ENCODE data around the gene SLC18B1. TPM values are rescaled to one million over a fixed set of nuclear protein-coding genes. Genes with fewer than 3 reads are reported as not detected.

Gene SLC18B1
- total RNA-seq, 6 donors from 2014 or later: 3.6 to 12.0 (median 6.2) TPM

DNA sequence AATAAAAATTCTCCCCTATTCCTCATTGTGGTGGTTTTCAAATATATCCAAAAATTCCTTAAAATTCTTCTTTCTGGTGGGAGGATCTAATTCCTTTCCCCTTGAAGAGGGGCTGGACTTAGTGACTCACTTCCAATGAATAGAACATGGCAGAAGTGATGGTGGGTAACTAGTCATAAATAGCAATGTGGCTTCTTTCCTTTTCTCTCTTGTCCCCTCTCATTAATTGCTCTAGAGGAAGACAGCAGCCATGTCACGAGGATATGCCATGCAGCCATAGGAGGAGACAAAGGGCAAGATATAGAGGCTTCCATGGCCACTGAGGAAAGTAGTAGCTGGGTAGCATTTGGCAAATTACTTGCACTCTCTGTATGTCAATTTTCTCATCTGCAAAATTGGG lies 46.6 kb downstream of the SLC18B1 start:
- H3K9me3 ChIP-seq: no peaks in the 10 kb centered on the region
- H3K36me3 ChIP-seq: no peaks in the 10 kb centered on the region
- 86 to 89% methylated on average over 1 of the region's 1 CpG for WGBS, 2 donors
- H3K4me3 ChIP-seq: no peak overlapping the region
- ATAC-seq (ENCODE audit: low FRiP score in 2 of 2): no peak
- no peaks in the 10 kb centered on the region for H3K27me3 ChIP-seq
- H3K27ac ChIP-seq: peak overlapping the region in 1 of 4 donors; percentile 49
- no peak for TF ChIP-seq EP300 (IDR thresholded peaks at IDR 0.05)
- TF ChIP-seq POLR2AphosphoS5 (IDR thresholded peaks at IDR 0.05): no peak
- TF ChIP-seq CTCF (IDR thresholded peaks at IDR 0.05): no peak
- no peak for TF ChIP-seq POLR2A (IDR thresholded peaks at IDR 0.05)
- no peak for DNase-seq
- peaks cover 0 to 7% (median 1%) of the 10 kb centered on the region in 4 donors for H3K4me1 ChIP-seq

DNA sequence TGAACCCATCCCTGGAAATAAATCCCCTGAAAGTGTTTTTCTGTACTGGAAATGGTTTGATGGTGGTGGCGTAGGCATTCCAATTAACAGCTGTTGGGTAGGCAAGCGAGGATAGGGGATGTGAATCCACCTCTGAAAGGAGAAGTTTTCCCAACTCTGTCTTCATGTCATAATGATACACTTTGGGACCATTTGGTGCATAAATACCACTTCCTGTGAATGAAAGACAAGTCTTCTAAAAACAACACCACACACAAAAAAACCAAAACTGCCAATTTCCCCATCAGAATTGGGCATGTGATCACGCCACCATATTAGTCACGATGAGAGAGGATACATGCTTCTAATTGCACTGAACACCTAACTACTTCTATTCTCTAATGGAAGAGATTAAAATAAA lies 47.1 kb downstream of the SLC18B1 start:
- Histone ChIP-seq H3K36me3 (no peaks in the 10 kb centered on the region), H3K27ac (peak overlapping the region in 1 of 4 donors; percentile 49), H3K9me3 (no peaks in the 10 kb centered on the region), H3K4me1 (peaks cover 0 to 7% (median 1%) of the 10 kb centered on the region in 4 donors), H3K27me3 (no peaks in the 10 kb centered on the region), H3K4me3 (no peak overlapping the region)
- 76 to 83% methylated on average over 4 of the region's 4 CpGs for WGBS, 2 donors
- DNase-seq: no peak
- no peak for TF ChIP-seq EP300 (IDR thresholded peaks at IDR 0.05)
- no peak for TF ChIP-seq POLR2AphosphoS5 (IDR thresholded peaks at IDR 0.05)
- no peak for TF ChIP-seq POLR2A (IDR thresholded peaks at IDR 0.05)
- no peak for TF ChIP-seq CTCF (IDR thresholded peaks at IDR 0.05)
- ATAC-seq (ENCODE audit: low FRiP score in 2 of 2): peak in 1 of 2 donors; percentile 41

- 64 to 66% methylated on average over 8 of the region's 8 CpGs for whole genome bisulfite sequencing, 2 donors
- TF ChIP-seq POLR2AphosphoS5 (IDR thresholded peaks at IDR 0.05): no peak
- H3K9me3 ChIP-seq: no peaks in the 10 kb centered on the region
- no peak overlapping the region for H3K4me3 ChIP-seq
- DNase-seq: no peak
- no peaks in the 10 kb centered on the region for H3K27me3 ChIP-seq
- ATAC-seq (ENCODE audit: low FRiP score in 2 of 2): no peak
- peaks cover 0 to 7% (median 1%) of the 10 kb centered on the region in 4 donors for H3K4me1 ChIP-seq
- H3K27ac ChIP-seq: peak overlapping the region in 1 of 4 donors; percentile 68
- no peaks in the 10 kb centered on the region for H3K36me3 ChIP-seq
These were observed 47.8 kb downstream of the SLC18B1 start for GRCh38 chr6:132750455-132751248.

DNA sequence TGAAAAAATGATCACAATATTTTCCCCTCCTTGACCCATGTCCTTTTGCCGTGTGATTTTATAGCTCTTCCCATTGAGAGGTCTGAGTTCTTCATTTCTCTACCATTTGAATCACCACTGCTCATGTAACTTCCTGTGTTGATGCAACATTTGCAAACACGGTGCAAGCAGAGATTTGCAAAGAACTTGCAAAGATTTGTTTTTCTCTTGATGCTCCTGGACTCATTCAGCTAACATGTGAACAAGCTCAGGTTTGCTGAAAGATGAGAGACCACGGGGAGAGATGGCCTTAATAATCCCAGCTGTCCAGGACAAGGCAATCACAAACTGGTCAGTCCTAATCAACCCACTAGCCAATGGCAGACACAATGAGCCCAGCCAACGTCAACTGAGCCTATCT lies 49.3 kb downstream of the SLC18B1 start:
- peak overlapping the region; percentile 44 to 76 (median 64) for H3K27ac ChIP-seq

More for the DNA sequence above, 49.3 kb downstream of the SLC18B1 start:
- Histone ChIP-seq H3K36me3 (no peaks in the 10 kb centered on the region), H3K9me3 (no peaks in the 10 kb centered on the region), H3K4me1 (peaks cover 0 to 7% (median 1%) of the 10 kb centered on the region in 4 donors), H3K4me3 (no peak overlapping the region), H3K27me3 (no peaks in the 10 kb centered on the region)
- WGBS, 2 donors: 42 to 50% methylated on average over 4 of the region's 4 CpGs
- peak in 1 of 2 donors; percentile 65 for ATAC-seq (ENCODE audit: low FRiP score in 2 of 2)
- no peak for DNase-seq
- peak in 1 of 2 donors; percentile 53 for TF ChIP-seq POLR2AphosphoS5 (IDR thresholded peaks at IDR 0.05)
- TF ChIP-seq POLR2A (IDR thresholded peaks at IDR 0.05): no peak
- TF ChIP-seq CTCF (IDR thresholded peaks at IDR 0.05): no peak
- peak in 1 of 4 donors; percentile 29 for TF ChIP-seq EP300 (IDR thresholded peaks at IDR 0.05)
